ENCODE measurements around the gene HRH4.

HRH4 gene

GRCh38 chr18:24460388-24460787, at the start of gene HRH4:
HRH4 (plus strand) TSS chr18:24460637; CDS start chr18:24460729, 92 bp downstream.
- DNase-seq (ENCODE audit: low spot score), result no peak

- DNase-seq (ENCODE audit: low spot score), result no peak
Observed at GRCh38 chr18:24413148-24413547, 47.3 kb upstream of the HRH4 start.

GRCh38 chr18:24414349-24415003, 46.0 kb upstream of the HRH4 start:
- DNase-seq (ENCODE audit: low spot score), result no peak

GRCh38 chr18:24417480-24417879, 43.0 kb upstream of the HRH4 start:
- no peak for DNase-seq (ENCODE audit: low spot score)

GRCh38 chr18:24420551-24420950, 39.9 kb upstream of the HRH4 start:
- no peak for DNase-seq (ENCODE audit: low spot score)

GRCh38 chr18:24421831-24422230, 38.6 kb upstream of the HRH4 start:
- no peak for DNase-seq (ENCODE audit: low spot score)

GRCh38 chr18:24426073-24426397, 34.4 kb upstream of the HRH4 start:
- DNase-seq (ENCODE audit: low spot score), result no peak

- DNase-seq (ENCODE audit: low spot score), result peak; percentile 87
Observed at GRCh38 chr18:24426398-24427294, 33.8 kb upstream of the HRH4 start, which contains the start of gene IMPACT. IMPACT (plus strand) TSS chr18:24426670; CDS start chr18:24426757, 87 bp downstream.

GRCh38 chr18:24427484-24427883, 33.0 kb upstream of the HRH4 start:
- peak; percentile 42 for DNase-seq (ENCODE audit: low spot score)

- DNase-seq (ENCODE audit: low spot score), result no peak
Observed at GRCh38 chr18:24428709-24429108, 31.7 kb upstream of the HRH4 start.

- DNase-seq (ENCODE audit: low spot score), result no peak
Observed at GRCh38 chr18:24429188-24429587, 31.2 kb upstream of the HRH4 start.

GRCh38 chr18:24432618-24433017, 27.8 kb upstream of the HRH4 start:
- DNase-seq (ENCODE audit: low spot score), result no peak

GRCh38 chr18:24436939-24437338, 23.5 kb upstream of the HRH4 start:
- DNase-seq (ENCODE audit: low spot score), result no peak

- no peak for DNase-seq (ENCODE audit: low spot score)
Observed at GRCh38 chr18:24443870-24444269, 16.6 kb upstream of the HRH4 start.

- DNase-seq (ENCODE audit: low spot score), result no peak
Observed at GRCh38 chr18:24446453-24446852, 14.0 kb upstream of the HRH4 start.

- DNase-seq (ENCODE audit: low spot score), result no peak
Observed at GRCh38 chr18:24446953-24447538, 13.4 kb upstream of the HRH4 start.

- no peak for DNase-seq (ENCODE audit: low spot score)
Observed at GRCh38 chr18:24447961-24448360, 12.5 kb upstream of the HRH4 start.

GRCh38 chr18:24456549-24456948, 3.9 kb upstream of the HRH4 start:
- no peak for DNase-seq (ENCODE audit: low spot score)

GRCh38 chr18:24459772-24460171, 665 bp upstream of the HRH4 start:
- DNase-seq (ENCODE audit: low spot score), result no peak

GRCh38 chr18:24461996-24462395, 1.6 kb downstream of the HRH4 start:
- no peak for DNase-seq (ENCODE audit: low spot score)

- no peak for DNase-seq (ENCODE audit: low spot score)
Observed at GRCh38 chr18:24462838-24463775, 2.7 kb downstream of the HRH4 start.

GRCh38 chr18:24465486-24465885, 5.0 kb downstream of the HRH4 start:
- no peak for DNase-seq (ENCODE audit: low spot score)

Data from kidney tubule cell (primary cell).